MM.1S (cell line): ENCODE results near the gene EXOC4.

Source experiments
- CTCF ChIP-seq: fragments of 300-600 bp; sonication (generic); IDR thresholded peaks from 2 replicates; pipeline ENCODE4 v1.5.1; 2016; ENCODE audit warnings: antibody characterized with exemption, low read length, mixed read lengths
- EZH2 ChIP-seq: fragments of 300-600 bp; sonication (generic); optimal IDR thresholded peaks from 2 replicates; pipeline ENCODE3; 2017; ENCODE audit warnings: low read depth, mild to moderate bottlenecking, antibody characterized with exemption, low read length, mixed read lengths
- EZH2phosphoT487 ChIP-seq: fragments of 300-600 bp; sonication (generic); IDR thresholded peaks from 2 replicates; pipeline ENCODE4 v1.6.1; 2018; ENCODE audit warnings: antibody characterized with exemption, low read length

DNA sequence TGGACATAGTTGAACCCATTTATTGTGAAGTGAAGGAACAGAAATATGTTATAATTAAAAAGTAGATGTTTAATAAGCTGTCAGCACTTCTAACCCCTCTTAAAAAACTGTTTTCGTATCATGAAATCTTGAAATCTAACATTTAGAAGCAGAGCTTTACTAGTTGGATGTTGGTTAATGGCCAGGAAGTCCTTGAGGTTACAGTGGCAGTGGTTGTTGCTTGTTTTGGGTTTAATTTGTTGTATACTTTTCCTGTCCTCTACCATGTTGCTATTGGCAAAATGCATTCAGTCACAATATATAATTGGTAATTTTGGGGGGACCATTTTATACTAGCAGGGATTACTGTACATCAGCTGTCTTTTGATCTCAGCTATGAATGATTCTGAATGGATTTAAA is 60.7 kb downstream of the EXOC4 start:
- TF ChIP-seq CTCF: no peak
- TF ChIP-seq EZH2phosphoT487: no peak
- TF ChIP-seq EZH2: no peak
